RCC 7860 (cell line): Measurements from ENCODE around the gene LSAMP.
"Not testable (repeated sequence)": the region's sequence is repeated elsewhere in the genome, so short reads cannot be mapped to it uniquely, and the experiment has no call there.

Source experiments
- DNase-seq: peaks from one replicate; pipeline ENCODE4 v3.0.0-alpha.2; 2015; ENCODE audit warnings: low spot score
- FAIRE-seq: peaks from 2 replicates; lab custom pipeline; 2012; peaks lifted over from hg19 to GRCh38; lab: Jason Lieb, UNC

Gene LSAMP

GRCh38 chr3:116247605-116248004 is 197.7 kb downstream of the LSAMP start:
- FAIRE-seq = peak; percentile 76
- DNase-seq = no peak

DNA sequence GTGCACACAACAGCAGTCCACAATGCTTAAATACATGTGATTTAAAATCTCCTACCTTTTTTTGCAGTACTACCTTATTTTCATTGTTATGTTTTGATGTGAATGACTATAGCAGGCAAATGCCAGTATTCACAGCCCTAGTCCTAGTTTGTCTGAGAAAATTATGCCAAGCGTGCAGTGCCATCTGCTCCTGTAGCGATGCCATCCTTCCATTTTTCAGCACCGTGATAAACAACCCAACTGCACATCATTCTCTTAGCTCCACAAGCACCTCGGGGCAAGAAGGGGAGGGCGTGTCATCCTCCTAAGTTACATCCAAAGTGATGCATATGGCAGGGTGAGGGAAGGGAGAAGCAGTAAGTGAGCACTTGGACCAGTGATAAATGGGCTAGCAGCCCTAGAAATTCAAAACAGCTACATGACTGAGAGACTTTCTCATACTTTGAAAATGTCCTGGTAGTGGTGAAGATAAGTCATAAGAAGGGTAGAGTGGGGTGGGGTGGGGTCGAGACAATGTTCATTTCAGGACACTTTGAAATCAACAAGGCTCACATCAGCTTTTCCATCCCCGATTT is 198.8 kb downstream of the LSAMP start:
- FAIRE-seq (no peak), DNase-seq (no peak)

DNA sequence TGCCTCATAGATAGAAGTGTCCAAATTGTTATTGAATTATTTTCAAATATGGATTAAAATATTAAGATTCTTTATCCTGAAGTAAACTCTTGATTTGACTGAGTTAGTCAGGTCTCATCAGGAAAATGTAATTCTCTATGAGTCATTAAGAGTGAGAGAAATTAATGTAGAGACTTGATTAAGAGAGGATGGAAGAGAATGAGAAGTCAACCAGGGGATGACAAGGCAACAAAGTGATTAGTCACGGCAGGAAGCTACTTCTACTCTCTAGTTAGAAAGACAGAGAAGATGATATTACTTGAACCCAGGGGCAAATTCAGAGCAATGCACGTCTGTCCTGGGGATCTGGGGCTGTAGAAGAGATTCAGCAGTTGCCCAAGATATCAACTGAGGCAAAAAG is 202.5 kb downstream of the LSAMP start:
- DNase-seq = no peak
- no peak for FAIRE-seq

- FAIRE-seq (no peak), DNase-seq (no peak)
Measured at GRCh38 chr3:116241677-116242076, 203.6 kb downstream of the LSAMP start.

GRCh38 chr3:116240261-116240660 is 205.0 kb downstream of the LSAMP start:
- FAIRE-seq = no peak
- DNase-seq = no peak

- FAIRE-seq = no peak
- DNase-seq = peak; percentile 24
Measured at GRCh38 chr3:116238846-116239565, 206.3 kb downstream of the LSAMP start.

DNA sequence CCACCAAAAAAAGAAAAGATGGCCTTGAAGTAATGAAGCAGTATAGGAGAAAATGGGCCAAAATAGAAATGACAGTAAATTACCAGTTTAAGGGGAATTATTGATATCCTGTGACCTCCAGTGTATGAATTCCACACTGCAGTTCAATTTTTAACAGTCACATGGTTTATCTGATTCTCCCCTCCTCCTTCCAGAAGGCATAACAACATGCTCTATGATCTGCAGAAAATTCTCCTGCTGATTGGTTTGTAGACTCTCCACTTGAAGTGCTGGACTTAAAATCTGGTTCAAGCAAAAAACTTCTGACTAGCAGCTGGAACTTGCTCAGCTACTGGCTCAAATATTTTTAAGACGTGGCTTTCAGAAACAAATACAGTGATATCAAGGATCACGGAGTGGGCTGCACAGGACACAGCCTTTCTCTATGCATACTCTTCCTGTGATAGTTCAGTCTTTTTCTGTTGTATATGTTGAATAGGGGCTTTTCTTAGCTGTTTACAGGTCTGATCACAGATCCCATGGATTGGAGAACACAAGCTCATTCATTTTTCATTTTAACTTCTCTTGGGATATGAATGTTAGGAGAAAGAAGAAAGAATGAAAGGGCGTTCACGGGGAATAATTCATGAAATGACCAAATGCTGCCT is 211.5 kb downstream of the LSAMP start:
- FAIRE-seq (no peak), DNase-seq (no peak)

DNA sequence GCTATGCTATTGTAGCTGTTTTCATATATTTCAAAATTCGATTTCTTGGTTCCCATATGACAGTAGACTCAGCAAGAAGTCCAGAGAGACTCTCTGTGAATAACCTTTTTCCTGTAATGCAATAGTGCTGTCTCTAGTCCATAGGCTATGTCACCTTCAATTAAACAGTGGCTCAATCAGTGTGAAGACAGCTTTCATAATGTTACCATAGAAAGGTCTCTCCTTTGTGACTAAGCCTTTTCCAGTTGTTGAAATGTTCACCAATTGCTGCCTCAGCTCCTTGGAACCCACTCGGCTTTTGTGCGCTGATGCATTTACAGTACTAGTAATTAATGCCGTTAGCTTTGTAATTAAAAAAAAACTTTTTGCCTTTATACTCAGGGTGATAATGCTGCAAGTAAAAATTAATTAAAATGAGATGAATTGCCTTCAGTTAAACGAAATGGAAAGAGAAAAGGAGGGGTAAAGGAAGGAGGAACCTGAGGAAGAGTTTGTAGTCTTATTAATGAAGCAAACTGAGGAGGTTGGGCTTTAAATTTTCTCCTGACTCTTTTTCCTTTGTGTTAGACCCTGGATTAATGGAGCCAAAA is 214.8 kb downstream of the LSAMP start:
- DNase-seq (no peak), FAIRE-seq (no peak)

DNA sequence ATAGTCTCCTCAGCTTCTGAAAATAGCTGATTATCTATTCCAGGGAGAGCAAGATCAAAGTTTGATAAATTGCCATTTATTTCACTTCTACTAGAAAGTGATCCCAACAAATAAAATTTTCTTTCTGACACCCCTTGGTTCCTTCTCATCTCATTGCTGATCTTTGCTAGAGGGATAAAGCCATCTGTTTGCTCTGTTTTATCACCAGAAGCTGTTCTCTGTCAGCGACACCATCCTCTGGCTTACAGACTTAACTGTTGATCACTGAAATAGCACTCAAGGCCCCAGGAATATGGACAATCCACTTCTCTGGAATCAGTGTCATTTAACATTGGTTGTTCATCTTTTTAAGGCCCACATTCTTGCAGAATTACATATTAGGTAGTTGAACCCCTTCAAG is 219.0 kb downstream of the LSAMP start:
- FAIRE-seq (no peak), DNase-seq (no peak)

- DNase-seq (no peak), FAIRE-seq (no peak)
Measured at GRCh38 chr3:116216761-116217160, 228.5 kb downstream of the LSAMP start.

- FAIRE-seq = no peak
Measured at GRCh38 chr3:116211901-116212300, 233.4 kb downstream of the LSAMP start.

GRCh38 chr3:116208830-116209229 is 236.5 kb downstream of the LSAMP start:
- FAIRE-seq, DNase-seq: not testable (repeated sequence)

More at GRCh38 chr3:116211901-116212300, 233.4 kb downstream of the LSAMP start:
- no peak for DNase-seq

GRCh38 chr3:116200956-116201690 is 244.2 kb downstream of the LSAMP start:
- DNase-seq = no peak
- no peak for FAIRE-seq

- peak; percentile 92 for FAIRE-seq
- DNase-seq = peak; percentile 61
Measured at GRCh38 chr3:116199063-116199462, 246.2 kb downstream of the LSAMP start.

- FAIRE-seq (peak; percentile 37), DNase-seq (no peak)
Measured at GRCh38 chr3:116198087-116198486, 247.2 kb downstream of the LSAMP start.

DNA sequence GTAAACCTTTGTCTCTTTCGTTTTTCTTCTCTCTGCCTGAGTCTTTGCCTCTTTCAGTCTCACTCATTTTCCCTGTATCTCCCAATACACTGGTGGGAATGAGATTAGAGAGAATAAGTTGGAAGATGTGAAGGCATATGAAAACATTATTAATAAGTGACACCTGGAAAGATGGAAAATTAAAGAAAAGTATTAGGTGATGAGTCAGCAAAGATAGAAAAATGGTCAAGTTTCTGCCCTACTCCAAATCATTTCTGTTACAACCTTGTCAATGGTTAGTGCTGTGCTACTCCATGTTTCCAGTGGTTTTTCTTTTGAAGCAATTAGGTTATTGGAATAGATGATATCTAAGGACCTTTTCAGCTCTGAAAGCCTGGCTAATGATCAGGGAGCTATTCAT is 252.8 kb downstream of the LSAMP start:
- no peak for DNase-seq
- no peak for FAIRE-seq

DNA sequence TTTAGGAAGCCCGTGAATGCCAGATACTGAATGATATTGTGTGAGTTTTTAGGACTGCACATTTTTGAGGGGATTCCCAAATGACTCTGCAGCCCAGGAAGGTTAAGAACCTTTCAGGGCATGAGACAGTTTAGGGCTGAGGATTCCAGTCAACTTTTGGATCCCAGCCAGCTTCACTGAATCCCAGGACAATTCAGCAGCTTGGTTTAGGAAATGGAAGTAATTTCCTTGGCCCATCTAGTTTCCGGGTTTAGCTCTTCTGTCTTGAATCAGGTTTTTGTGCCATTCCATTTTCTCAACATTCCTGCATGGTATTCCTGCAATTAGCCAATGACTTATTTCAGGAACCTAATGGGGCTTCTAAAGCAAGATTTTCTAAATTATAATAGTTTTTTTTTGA is 253.9 kb downstream of the LSAMP start:
- FAIRE-seq = no peak
- DNase-seq = no peak

- FAIRE-seq = no peak
Measured at GRCh38 chr3:116190095-116190494, 255.2 kb downstream of the LSAMP start.

DNA sequence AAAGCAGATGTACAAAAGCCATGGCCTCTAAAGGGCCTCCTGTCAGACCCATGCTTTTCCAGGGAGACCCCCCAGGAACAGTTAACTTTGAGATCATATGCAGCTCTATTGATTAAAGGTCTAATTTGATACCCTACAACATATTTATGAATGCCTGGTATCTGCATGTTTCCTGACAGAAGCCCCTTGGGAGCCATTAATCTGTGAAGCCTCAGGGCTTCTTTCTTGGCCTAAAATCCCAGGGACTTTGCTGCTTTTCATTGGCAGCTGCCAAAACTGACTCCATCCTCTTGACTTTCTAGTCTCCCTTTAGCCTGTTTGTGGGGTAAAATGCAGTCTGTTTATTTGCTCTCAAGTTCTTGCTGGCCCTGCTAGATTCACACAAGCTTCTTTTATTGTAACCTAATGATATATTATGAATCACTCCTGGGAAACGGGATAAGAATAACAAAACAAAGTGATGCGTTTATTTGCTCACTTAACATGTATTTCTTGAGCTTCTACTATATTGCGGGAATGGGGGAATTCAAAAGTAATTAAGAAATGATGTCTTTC is 257.0 kb downstream of the LSAMP start:
- DNase-seq = no peak
- no peak for FAIRE-seq

More at GRCh38 chr3:116190095-116190494, 255.2 kb downstream of the LSAMP start:
- no peak for DNase-seq

DNA sequence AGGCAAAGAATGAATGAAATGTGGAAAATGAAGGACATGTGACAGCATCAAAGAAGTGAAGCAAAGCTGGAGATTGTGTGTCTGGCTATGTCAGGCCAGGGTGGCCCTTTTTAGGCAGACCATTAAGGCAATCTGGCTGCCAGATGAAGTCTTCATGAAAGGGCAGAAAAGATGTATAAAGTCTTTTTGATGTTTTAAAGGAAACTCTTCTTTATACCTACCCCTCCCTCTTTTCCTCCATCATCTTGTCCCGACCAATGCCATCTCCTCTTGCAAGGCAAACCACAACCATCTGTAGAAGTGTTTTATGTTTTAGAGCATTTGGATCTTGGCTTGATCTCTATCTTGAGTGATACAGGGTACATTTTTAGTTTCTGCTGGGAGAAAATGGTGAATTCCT is 259.2 kb downstream of the LSAMP start:
- no peak for DNase-seq
- FAIRE-seq = no peak

DNA sequence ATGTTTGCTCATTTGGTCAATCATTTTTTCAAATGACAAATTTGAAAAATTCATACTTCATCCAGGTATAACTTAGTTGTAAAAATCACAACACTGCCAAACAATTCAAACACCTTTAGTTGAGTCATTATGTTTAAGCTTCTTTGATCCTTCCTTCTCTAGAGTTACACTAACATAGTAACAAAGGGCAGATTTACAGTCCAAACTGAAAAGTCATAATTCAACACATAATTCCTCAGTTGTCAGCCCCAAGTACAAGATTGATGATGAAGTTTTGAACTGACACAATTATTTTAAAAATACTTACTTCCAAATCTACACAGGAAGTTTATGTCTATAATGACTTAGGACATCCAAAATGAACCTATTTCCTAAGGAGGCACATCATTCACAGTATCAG is 264.1 kb downstream of the LSAMP start:
- DNase-seq (no peak), FAIRE-seq (no peak)
